Muscle layer of duodenum (tissue), 2 donors: ENCODE measurements around the gene STAU1.

Source experiments
- H3K27ac ChIP-seq: one replicate; pipeline ENCODE4 v1.7.0; 2013; ENCODE audit warnings: mild to moderate bottlenecking, low read length
- H3K27me3 ChIP-seq: one replicate; pipeline ENCODE4 v1.7.0; 2013; ENCODE audit warnings: low read depth, mild to moderate bottlenecking, control low read depth, low read length
- H3K36me3 ChIP-seq, 2 donors: one replicate each; pipeline ENCODE4 v1.7.0; 2013; ENCODE audit warnings: low read length in 2 of 2, control low read depth in 1 of 2, mild to moderate bottlenecking in 1 of 2; ENCODE audit not compliant: insufficient read depth in 2 of 2, control insufficient read depth in 1 of 2
- H3K4me1 ChIP-seq, 2 donors: one replicate each; pipeline ENCODE4 v1.7.0; 2013; ENCODE audit warnings: low read length in 2 of 2, mild to moderate bottlenecking in 2 of 2, control low read depth in 1 of 2, moderate library complexity in 1 of 2; ENCODE audit not compliant: insufficient read depth in 2 of 2, control insufficient read depth in 1 of 2
- H3K4me3 ChIP-seq, 2 donors: one replicate each; pipeline ENCODE4 v1.7.0; 2013; ENCODE audit warnings: low read length in 2 of 2, low read depth in 1 of 2, mild to moderate bottlenecking in 1 of 2
- H3K9me3 ChIP-seq, 2 donors: one replicate each; pipeline ENCODE4 v1.7.0; 2013; ENCODE audit warnings: low read length in 2 of 2, control low read depth in 1 of 2, mild to moderate bottlenecking in 1 of 2; ENCODE audit not compliant: control insufficient read depth in 1 of 2
- donor health status: healthy.

STAU1 gene

GRCh38 chr20:49160057-49160929 is 27.8 kb downstream of the STAU1 start:
- Histone ChIP-seq H3K36me3 (peaks cover 6 to 7% of the 10 kb centered on the region in 2 donors), H3K4me3 (no peak overlapping the region), H3K27ac (no peak overlapping the region), H3K4me1 (no peaks in the 10 kb centered on the region), H3K9me3 (no peaks in the 10 kb centered on the region), H3K27me3 (no peaks in the 10 kb centered on the region)

GRCh38 chr20:49157146-49157545 is 31.0 kb downstream of the STAU1 start:
- Histone ChIP-seq H3K4me1 (no peaks in the 10 kb centered on the region), H3K4me3 (no peak overlapping the region), H3K9me3 (no peaks in the 10 kb centered on the region), H3K27ac (no peak overlapping the region), H3K36me3 (peaks cover 4 to 7% of the 10 kb centered on the region in 2 donors), H3K27me3 (no peaks in the 10 kb centered on the region)

GRCh38 chr20:49156481-49156880 is 31.7 kb downstream of the STAU1 start:
- Histone ChIP-seq H3K36me3 (peaks cover 10 to 13% of the 10 kb centered on the region in 2 donors), H3K27me3 (no peaks in the 10 kb centered on the region), H3K27ac (no peak overlapping the region), H3K9me3 (no peaks in the 10 kb centered on the region), H3K4me1 (no peaks in the 10 kb centered on the region), H3K4me3 (no peak overlapping the region)

GRCh38 chr20:49151436-49151835 is 36.7 kb downstream of the STAU1 start:
- no peaks in the 10 kb centered on the region for H3K27me3 ChIP-seq
- no peak overlapping the region for H3K4me3 ChIP-seq
- no peaks in the 10 kb centered on the region for H3K9me3 ChIP-seq
- no peak overlapping the region for H3K27ac ChIP-seq
- H3K36me3 ChIP-seq = peaks cover 37 to 40% of the 10 kb centered on the region in 2 donors
- no peaks in the 10 kb centered on the region for H3K4me1 ChIP-seq

DNA sequence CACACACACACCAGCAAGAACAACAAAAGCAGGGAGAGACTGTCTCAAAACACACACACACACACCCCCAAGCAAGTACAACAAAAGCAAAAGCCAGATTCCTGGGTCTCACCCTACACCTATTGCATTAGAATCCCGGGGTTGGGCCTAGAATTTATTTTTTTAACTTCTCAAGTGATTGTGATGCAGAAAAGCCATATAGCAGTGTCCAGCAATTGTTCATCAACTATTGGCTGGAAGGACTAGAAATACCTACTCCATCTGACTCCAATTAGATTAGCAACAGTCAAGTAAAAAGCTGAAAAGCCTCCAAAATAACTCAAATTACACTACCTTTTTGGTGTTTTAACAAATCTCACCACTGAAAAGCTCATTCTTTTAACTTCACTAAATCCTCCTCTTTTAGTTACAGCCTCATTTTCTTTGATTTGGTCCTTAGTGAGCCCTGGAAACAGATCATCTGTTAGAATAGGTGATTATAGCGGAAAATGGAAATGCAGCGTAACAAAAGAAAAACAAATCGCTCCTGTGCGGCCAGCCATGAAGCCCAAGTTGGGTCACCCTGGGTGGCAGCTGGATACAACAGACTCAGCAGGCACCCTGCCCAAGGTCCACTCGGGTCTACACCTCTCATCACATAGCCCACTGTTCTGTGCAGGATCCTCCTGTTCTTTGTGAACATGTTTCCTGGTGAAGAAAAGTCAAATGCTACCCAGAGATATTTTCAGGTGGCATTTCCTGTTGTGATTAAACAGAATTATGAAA is 38.7 kb downstream of the STAU1 start:
- Histone ChIP-seq H3K36me3 (peaks cover 37 to 44% of the 10 kb centered on the region in 2 donors), H3K27me3 (no peaks in the 10 kb centered on the region), H3K4me3 (no peak overlapping the region), H3K4me1 (no peaks in the 10 kb centered on the region), H3K27ac (no peak overlapping the region), H3K9me3 (no peaks in the 10 kb centered on the region)

DNA sequence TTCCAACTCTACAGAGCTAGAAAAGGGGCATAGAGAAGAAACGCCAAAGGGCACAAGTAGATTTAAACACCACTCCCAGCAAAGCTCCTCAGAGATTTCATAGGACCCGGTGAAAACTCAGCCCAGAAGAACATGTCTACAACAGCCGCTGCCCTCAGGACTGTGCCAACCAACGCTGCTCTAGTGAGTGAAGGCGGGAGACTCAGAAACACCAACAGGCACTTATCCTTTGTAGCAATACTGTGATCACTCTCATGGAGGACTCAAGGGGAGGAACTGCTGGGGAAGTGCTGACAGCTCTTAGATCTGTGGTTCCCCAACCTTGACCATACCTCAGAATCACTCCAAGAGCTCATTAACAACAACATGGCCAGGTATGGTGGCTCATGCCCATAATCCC is 39.5 kb downstream of the STAU1 start:
- peaks cover 43 to 52% of the 10 kb centered on the region in 2 donors for H3K36me3 ChIP-seq
- no peak overlapping the region for H3K27ac ChIP-seq
- no peaks in the 10 kb centered on the region for H3K9me3 ChIP-seq
- no peaks in the 10 kb centered on the region for H3K27me3 ChIP-seq
- H3K4me3 ChIP-seq = no peak overlapping the region
- no peaks in the 10 kb centered on the region for H3K4me1 ChIP-seq

- Histone ChIP-seq H3K36me3 (peaks cover 44 to 52% of the 10 kb centered on the region in 2 donors), H3K27me3 (no peaks in the 10 kb centered on the region), H3K9me3 (no peaks in the 10 kb centered on the region), H3K27ac (no peak overlapping the region), H3K4me1 (no peaks in the 10 kb centered on the region), H3K4me3 (no peak overlapping the region)
Observed at GRCh38 chr20:49147296-49147695, 40.8 kb downstream of the STAU1 start.

- Histone ChIP-seq H3K4me3 (no peak overlapping the region), H3K36me3 (peaks cover 40 to 48% of the 10 kb centered on the region in 2 donors), H3K27ac (no peak overlapping the region), H3K9me3 (no peaks in the 10 kb centered on the region), H3K27me3 (no peaks in the 10 kb centered on the region), H3K4me1 (no peaks in the 10 kb centered on the region)
Observed at GRCh38 chr20:49146442-49147225, 41.5 kb downstream of the STAU1 start.

- no peak overlapping the region for H3K27ac ChIP-seq
- H3K4me1 ChIP-seq = peaks cover 3 to 7% of the 10 kb centered on the region in 2 donors
- H3K36me3 ChIP-seq = peaks cover 11 to 12% of the 10 kb centered on the region in 2 donors
- H3K9me3 ChIP-seq = no peaks in the 10 kb centered on the region
- no peak overlapping the region for H3K4me3 ChIP-seq
- H3K27me3 ChIP-seq = no peaks in the 10 kb centered on the region
Observed at GRCh38 chr20:49140834-49141233, 47.3 kb downstream of the STAU1 start.

DNA sequence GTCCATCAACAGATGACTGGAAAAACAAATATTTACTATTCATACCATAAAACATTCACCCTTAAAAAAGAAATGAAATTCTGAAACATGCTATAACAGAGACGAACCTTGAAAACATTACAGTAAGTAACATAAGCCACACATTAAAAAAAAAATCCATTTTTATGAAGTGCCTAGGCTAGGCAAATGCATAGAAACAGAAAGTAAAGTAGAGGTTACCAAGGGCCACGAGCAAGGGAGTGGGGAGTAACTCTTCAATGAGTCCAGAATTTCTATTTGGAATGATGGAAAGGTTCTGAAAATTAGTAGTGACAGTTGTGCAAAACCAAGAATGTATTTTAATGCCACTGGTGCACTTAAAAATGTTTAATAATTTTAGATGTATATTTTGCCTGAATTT is 47.7 kb downstream of the STAU1 start:
- H3K27ac ChIP-seq = no peak overlapping the region

DNA sequence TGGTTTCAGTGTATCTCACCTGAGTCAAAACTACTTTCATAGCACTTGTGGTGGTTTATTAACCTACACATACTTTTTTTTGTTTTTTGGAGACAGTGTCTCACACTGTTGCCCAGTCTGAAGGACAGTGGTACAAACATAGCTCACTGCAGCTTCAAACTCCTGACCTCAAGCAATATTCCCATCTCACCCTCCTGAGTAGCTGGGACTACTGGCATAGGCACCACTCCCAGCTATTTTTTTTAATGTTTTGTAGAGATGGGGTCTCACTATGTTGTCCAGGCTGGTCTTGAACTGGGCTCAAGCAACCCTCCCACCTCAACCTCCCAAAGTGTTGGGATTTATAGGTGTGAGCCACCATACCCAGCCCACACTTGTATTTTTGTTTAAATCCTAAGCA is 49.7 kb downstream of the STAU1 start:
- H3K27me3 ChIP-seq = no peaks in the 10 kb centered on the region
- no peak overlapping the region for H3K27ac ChIP-seq
- H3K4me1 ChIP-seq = peaks cover 3 to 7% of the 10 kb centered on the region in 2 donors
- no peaks in the 10 kb centered on the region for H3K9me3 ChIP-seq
- H3K4me3 ChIP-seq = no peak overlapping the region
- peaks cover 10 to 16% of the 10 kb centered on the region in 2 donors for H3K36me3 ChIP-seq

More for the DNA sequence above, 47.7 kb downstream of the STAU1 start:
- Histone ChIP-seq H3K27me3 (no peaks in the 10 kb centered on the region), H3K9me3 (no peaks in the 10 kb centered on the region), H3K4me1 (peaks cover 3 to 7% of the 10 kb centered on the region in 2 donors), H3K4me3 (no peak overlapping the region), H3K36me3 (peaks cover 11 to 14% of the 10 kb centered on the region in 2 donors)
